K562 (cell line): ENCODE data around the gene CATSPER3. TPM values are rescaled to one million over a fixed set of nuclear protein-coding genes. Genes with fewer than 3 reads are reported as not detected.

Experiments
- CCNT2 ChIP-seq: IDR thresholded peaks from 2 replicates; pipeline ENCODE4 v1.6.1; 2011; ENCODE audit warnings: borderline replicate concordance, low read depth, mild to moderate bottlenecking, moderate library complexity, mixed read lengths, low read length; ENCODE audit not compliant: insufficient read length; ENCODE audit errors: extremely low read depth
- CHD2 ChIP-seq: IDR thresholded peaks from 2 replicates; pipeline ENCODE4 v1.6.1; 2011; ENCODE audit warnings: low read depth, low read length
- FOXA3 ChIP-seq, 2 experiments: fragments of 450-650 bp in 1 of 2; sonication (generic) in 1 of 2; formaldehyde crosslinking; IDR thresholded peaks in 1 of 2; conservative IDR thresholded peaks in 1 of 2; 2 replicates each; pipeline versions ENCODE4 v1.4.0 to v1.8.0; 2020 to 2022; ENCODE audit warnings: mild to moderate bottlenecking in 2 of 2, missing genetic modification reagents in 1 of 2
- FUS ChIP-seq: fragments of 200-400 bp; formaldehyde crosslinking; optimal IDR thresholded peaks from 2 replicates; pipeline ENCODE3; 2017; ENCODE audit warnings: low read depth, low read length
- GABPA ChIP-seq: fragments of 200-800 bp; sonication (Bioruptor generic); conservative IDR thresholded peaks from 2 replicates; pipeline ENCODE4 v1.6.1; 2016; ENCODE audit warnings: low read depth, missing genetic modification characterization, missing compliant biosample characterization
- GABPB1 ChIP-seq: sonication (generic); formaldehyde crosslinking; IDR thresholded peaks from 2 replicates; pipeline ENCODE4 v1.8.0; 2022; ENCODE audit warnings: mild to moderate bottlenecking, missing genetic modification reagents
- HNRNPLL ChIP-seq: fragments of 200-400 bp; formaldehyde crosslinking; IDR thresholded peaks from 2 replicates; pipeline ENCODE4 v1.6.1; 2017; ENCODE audit warnings: low read length, low read depth, mild to moderate bottlenecking; ENCODE audit not compliant: poor library complexity, severe bottlenecking
- HOXB6 ChIP-seq: fragments of 250-450 bp; sonication (Bioruptor Pico); IDR thresholded peaks from 2 replicates; pipeline ENCODE4 v1.5.1; 2022; ENCODE audit warnings: mild to moderate bottlenecking, borderline replicate concordance
- NFATC3 ChIP-seq: fragments of 450-650 bp; IDR thresholded peaks from 2 replicates; pipeline ENCODE4 v1.6.1; 2017; ENCODE audit warnings: mild to moderate bottlenecking
- SLC30A9 ChIP-seq: fragments of 250-450 bp; sonication (Bioruptor Pico); IDR thresholded peaks from 2 replicates; pipeline ENCODE4 v1.8.0; 2022; ENCODE audit warnings: mild to moderate bottlenecking, moderate library complexity
- SMC3 ChIP-seq: conservative IDR thresholded peaks from 2 replicates; pipeline ENCODE4 v1.6.1; 2011; ENCODE audit warnings: low read depth, low read length, improper control_type of control experiment; ENCODE audit not compliant: insufficient read depth
- ZBTB17 ChIP-seq: fragments of 450-650 bp; formaldehyde crosslinking; IDR thresholded peaks from 2 replicates; pipeline ENCODE4 v1.4.0; 2020; ENCODE audit warnings: mild to moderate bottlenecking
- ZEB2 ChIP-seq: fragments of 450-650 bp; IDR thresholded peaks from 2 replicates; pipeline ENCODE4 v1.6.1; 2016
- ZNF253 ChIP-seq: fragments of 250-450 bp; sonication (Bioruptor Pico); conservative IDR thresholded peaks from 2 replicates; pipeline ENCODE4 v1.6.1; 2021; ENCODE audit warnings: mild to moderate bottlenecking
- ZNF41 ChIP-seq: fragments of 250-450 bp; sonication (Bioruptor Pico); conservative IDR thresholded peaks from 2 replicates; pipeline ENCODE4 v1.4.0; 2020; ENCODE audit warnings: mild to moderate bottlenecking
- ZNF431 ChIP-seq: sonication (generic); formaldehyde crosslinking; IDR thresholded peaks from 2 replicates; pipeline ENCODE4 v1.8.0; 2022; ENCODE audit warnings: mild to moderate bottlenecking, missing genetic modification reagents
- ZNF507 ChIP-seq: conservative IDR thresholded peaks from 2 replicates; pipeline ENCODE4 v1.6.1; 2017; ENCODE audit warnings: missing genetic modification characterization, missing compliant biosample characterization
- ZNF76 ChIP-seq: fragments of 250-450 bp; sonication (Bioruptor Pico); IDR thresholded peaks from 2 replicates; pipeline ENCODE4 v1.4.0; 2020; ENCODE audit warnings: mild to moderate bottlenecking, moderate library complexity, borderline replicate concordance
- ZNF766 ChIP-seq: fragments of 200-800 bp; sonication (Bioruptor generic); conservative IDR thresholded peaks from 2 replicates; pipeline ENCODE4 v1.6.1; 2016; ENCODE audit warnings: missing genetic modification characterization, missing compliant biosample characterization
- ZNF785 ChIP-seq: fragments of 250-450 bp; sonication (Bioruptor Pico); IDR thresholded peaks from 2 replicates; pipeline ENCODE4 v1.4.0; 2020; ENCODE audit warnings: mild to moderate bottlenecking
- polyA plus RNA-seq, 8 experiments: library from polyadenylated mRNA; depleted of rRNA in 4 of 8; stranded (reverse) in 5 of 8; unstranded in 3 of 8; fragments of >200 nt; fragmentation: Nextera tagmentation in 2 of 8; fragmentation: Illumina TruSeq in 1 of 8; extraction: Ambion mirVana in 2 of 8; extraction: Trizol in 1 of 8; gene quantifications; 2 replicates each; pipeline versions ENCODE4 v1.2.1 to v1.2.3, GENCODE V29; 2011 to 2014; ENCODE audit warnings: inconsistent platforms in 1 of 8, missing spikeins in 1 of 8
- total RNA-seq, 7 experiments: library from RNA; depleted of rRNA in 6 of 7; stranded (reverse); fragments of >200 nt in 6 of 7; fragmentation: Illumina TruSeq in 2 of 7; extraction: Trizol in 2 of 7; gene quantifications; 2 replicates each; pipeline versions ENCODE4 v1.2.1 to v1.2.3, GENCODE V29; 2011 to 2021; ENCODE audit warnings: low replicate concordance in 1 of 7
- TF ChIP-seq, protein P1 (sequence below): fragments of 450-650 bp; IDR thresholded peaks from 2 replicates; pipeline ENCODE4 v1.7.0; 2016; ENCODE audit warnings: borderline replicate concordance
- TF ChIP-seq, protein P2 (sequence below): fragments of 450-650 bp; IDR thresholded peaks from 2 replicates; pipeline ENCODE4 v1.6.1; 2016; ENCODE audit warnings: mild to moderate bottlenecking
- TF ChIP-seq, protein P3 (sequence below): fragments of 450-650 bp; IDR thresholded peaks from 2 replicates; pipeline ENCODE4 v1.6.1; 2016; ENCODE audit warnings: antibody characterized with exemption

CATSPER3 gene
- total and polyA plus RNA-seq, 9 of the 15 experiments (the other 6 are each of a cell fraction or from before 2014, with no cell fraction given): 0.14 to 1.5 (median 0.49) TPM

DNA sequence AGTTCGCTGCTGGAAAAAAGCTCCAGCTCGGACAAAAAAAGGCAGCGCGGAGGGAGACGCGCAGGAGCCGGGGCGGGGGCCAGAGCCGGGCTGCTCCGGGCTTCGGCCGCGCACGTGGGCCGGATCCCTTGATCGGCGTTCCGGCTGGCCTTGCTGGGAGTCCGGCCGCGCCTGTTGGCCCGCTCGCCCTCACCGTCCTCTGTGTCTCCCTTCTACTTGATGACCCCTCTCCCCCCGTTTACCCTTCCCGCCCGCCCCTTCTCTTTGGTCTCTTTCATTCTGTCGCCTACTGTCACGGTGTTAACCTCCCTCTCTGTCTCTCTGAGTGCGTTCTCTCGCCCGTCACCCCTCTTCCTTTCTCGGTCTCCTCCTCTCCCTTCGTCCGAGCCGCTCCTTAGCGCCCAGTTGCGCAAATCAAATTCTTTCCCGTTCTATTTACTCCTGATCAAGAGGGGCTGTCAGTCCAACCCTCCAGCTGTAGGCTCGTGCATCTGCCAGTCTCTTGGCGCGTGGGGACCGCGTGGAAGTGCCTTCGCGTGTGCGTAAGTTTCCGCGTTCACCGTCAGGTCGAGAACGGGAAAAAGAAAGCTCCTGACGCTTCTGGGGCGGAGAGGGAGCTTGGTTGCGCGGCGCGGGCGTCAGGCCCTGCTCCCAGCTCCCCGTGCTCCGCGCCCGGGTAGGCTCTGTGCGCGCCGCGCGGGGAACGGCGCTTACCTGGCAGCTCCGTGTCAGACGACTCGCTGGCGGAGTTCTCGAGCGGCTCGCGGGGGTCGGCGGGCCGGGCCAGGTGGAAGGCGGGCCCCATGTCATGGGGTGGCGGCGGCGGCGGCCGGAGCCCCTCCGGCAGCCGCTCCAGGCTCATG is 65.5 kb downstream of the CATSPER3 start (continued):
- peak in 1 of 2 experiments; percentile 51; a peak in 1 of 4 replicates for TF ChIP-seq FOXA3 (CRISPR knock-in tag; conservative IDR thresholded peaks at IDR 0.05 in 1 of 2, IDR thresholded peaks at IDR 0.05 in 1 of 2)
- no peak for TF ChIP-seq CHD2
- peak; percentile 3; the same call in 1 of the 2 replicates for TF ChIP-seq ZNF431
- no peak for TF ChIP-seq ZNF785 (CRISPR knock-in tag)
- TF ChIP-seq, protein P1, sequence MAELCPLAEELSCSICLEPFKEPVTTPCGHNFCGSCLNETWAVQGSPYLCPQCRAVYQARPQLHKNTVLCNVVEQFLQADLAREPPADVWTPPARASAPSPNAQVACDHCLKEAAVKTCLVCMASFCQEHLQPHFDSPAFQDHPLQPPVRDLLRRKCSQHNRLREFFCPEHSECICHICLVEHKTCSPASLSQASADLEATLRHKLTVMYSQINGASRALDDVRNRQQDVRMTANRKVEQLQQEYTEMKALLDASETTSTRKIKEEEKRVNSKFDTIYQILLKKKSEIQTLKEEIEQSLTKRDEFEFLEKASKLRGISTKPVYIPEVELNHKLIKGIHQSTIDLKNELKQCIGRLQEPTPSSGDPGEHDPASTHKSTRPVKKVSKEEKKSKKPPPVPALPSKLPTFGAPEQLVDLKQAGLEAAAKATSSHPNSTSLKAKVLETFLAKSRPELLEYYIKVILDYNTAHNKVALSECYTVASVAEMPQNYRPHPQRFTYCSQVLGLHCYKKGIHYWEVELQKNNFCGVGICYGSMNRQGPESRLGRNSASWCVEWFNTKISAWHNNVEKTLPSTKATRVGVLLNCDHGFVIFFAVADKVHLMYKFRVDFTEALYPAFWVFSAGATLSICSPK: no peak
- no peak for TF ChIP-seq ZNF41 (CRISPR knock-in tag)
- TF ChIP-seq HNRNPLL: peak; percentile 16
- no peak for TF ChIP-seq HOXB6 (CRISPR knock-in tag)
- TF ChIP-seq ZNF253: no peak
- TF ChIP-seq, protein P2, sequence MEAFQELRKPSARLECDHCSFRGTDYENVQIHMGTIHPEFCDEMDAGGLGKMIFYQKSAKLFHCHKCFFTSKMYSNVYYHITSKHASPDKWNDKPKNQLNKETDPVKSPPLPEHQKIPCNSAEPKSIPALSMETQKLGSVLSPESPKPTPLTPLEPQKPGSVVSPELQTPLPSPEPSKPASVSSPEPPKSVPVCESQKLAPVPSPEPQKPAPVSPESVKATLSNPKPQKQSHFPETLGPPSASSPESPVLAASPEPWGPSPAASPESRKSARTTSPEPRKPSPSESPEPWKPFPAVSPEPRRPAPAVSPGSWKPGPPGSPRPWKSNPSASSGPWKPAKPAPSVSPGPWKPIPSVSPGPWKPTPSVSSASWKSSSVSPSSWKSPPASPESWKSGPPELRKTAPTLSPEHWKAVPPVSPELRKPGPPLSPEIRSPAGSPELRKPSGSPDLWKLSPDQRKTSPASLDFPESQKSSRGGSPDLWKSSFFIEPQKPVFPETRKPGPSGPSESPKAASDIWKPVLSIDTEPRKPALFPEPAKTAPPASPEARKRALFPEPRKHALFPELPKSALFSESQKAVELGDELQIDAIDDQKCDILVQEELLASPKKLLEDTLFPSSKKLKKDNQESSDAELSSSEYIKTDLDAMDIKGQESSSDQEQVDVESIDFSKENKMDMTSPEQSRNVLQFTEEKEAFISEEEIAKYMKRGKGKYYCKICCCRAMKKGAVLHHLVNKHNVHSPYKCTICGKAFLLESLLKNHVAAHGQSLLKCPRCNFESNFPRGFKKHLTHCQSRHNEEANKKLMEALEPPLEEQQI: no peak
- no peak for TF ChIP-seq ZNF76 (CRISPR knock-in tag)
- TF ChIP-seq CCNT2: peak; percentile 37
- no peak for TF ChIP-seq SLC30A9 (CRISPR knock-in tag)
- TF ChIP-seq ZEB2: no peak
- TF ChIP-seq, protein P3, sequence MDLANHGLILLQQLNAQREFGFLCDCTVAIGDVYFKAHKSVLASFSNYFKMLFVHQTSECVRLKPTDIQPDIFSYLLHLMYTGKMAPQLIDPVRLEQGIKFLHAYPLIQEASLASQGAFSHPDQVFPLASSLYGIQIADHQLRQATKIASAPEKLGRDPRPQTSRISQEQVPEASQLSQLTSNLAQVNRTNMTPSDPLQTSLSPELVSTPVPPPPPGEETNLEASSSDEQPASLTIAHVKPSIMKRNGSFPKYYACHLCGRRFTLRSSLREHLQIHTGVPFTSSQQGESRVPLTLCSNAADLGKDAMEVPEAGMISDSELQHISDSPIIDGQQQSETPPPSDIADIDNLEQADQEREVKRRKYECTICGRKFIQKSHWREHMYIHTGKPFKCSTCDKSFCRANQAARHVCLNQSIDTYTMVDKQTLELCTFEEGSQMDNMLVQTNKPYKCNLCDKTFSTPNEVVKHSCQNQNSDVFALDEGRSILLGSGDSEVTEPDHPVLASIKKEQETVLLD: peak; percentile 63; the same call in 1 of the 2 replicates
- no peak for TF ChIP-seq ZNF766 (CRISPR knock-in tag)
- no peak for TF ChIP-seq ZNF507 (tag)
- no peak for TF ChIP-seq SMC3
- no peak for TF ChIP-seq FUS
- 0 out of 2 replicates have a peak, but pooled peaks have one; percentile 61 for TF ChIP-seq ZBTB17 (CRISPR knock-in tag)
- no peak for TF ChIP-seq NFATC3
- no peak; the same call in 1 of the 2 replicates for TF ChIP-seq GABPA
- TF ChIP-seq GABPB1 (CRISPR knock-in tag): no peak
